Cardiac muscle cell (in vitro differentiated cells and primary cell): ENCODE results near the gene FUT3. TPM values are rescaled to one million over a fixed set of nuclear protein-coding genes. Genes with fewer than 3 reads are reported as not detected.

ENCODE experiments used
- DNase-seq, 2 donors: peaks; one replicate each; pipeline versions ENCODE4 v3.0.0 to v3.0.0-alpha.2; 2010 to 2017; ENCODE audit warnings: low read depth in 1 of 2, low spot score in 1 of 2
- H3K27ac ChIP-seq: fragments of 200-600 bp; sonication (generic); 2 replicates; pipeline ENCODE4 v1.5.1; 2016
- H3K27me3 ChIP-seq: fragments of 200-600 bp; sonication (generic); 2 replicates; pipeline ENCODE4 v1.6.0; 2016; ENCODE audit warnings: control low read depth
- H3K36me3 ChIP-seq: fragments of 200-600 bp; sonication (generic); 2 replicates; pipeline ENCODE4 v1.5.1; 2016; ENCODE audit warnings: control low read depth
- H3K4me1 ChIP-seq: fragments of 200-600 bp; sonication (generic); 2 replicates; pipeline ENCODE4 v1.8.1; 2017; ENCODE audit warnings: low read depth, mild to moderate bottlenecking, mixed run types
- H3K4me3 ChIP-seq: fragments of 200-600 bp; sonication (generic); 2 replicates; pipeline ENCODE4 v1.5.1; 2016; ENCODE audit warnings: mild to moderate bottlenecking
- H3K9me3 ChIP-seq: fragments of 200-600 bp; sonication (generic); 2 replicates; pipeline ENCODE4 v1.5.1; 2017; ENCODE audit warnings: low read depth, mild to moderate bottlenecking, control low read depth
- polyA plus RNA-seq: library from polyadenylated mRNA; unstranded; fragments of >200 nt; fragmentation: Nextera tagmentation; extraction: Ambion mirVana; gene quantifications from 2 replicates; pipeline ENCODE4 v1.2.1, GENCODE V29; 2016
- total RNA-seq: library from RNA; depleted of rRNA; stranded (reverse); fragments of >200 nt; gene quantifications from 2 replicates; pipeline ENCODE4 v1.2.3, GENCODE V29; 2016
- TF ChIP-seq, protein P1 (sequence below): IDR thresholded peaks from 2 replicates; pipeline ENCODE4 v1.5.1; 2012; ENCODE audit warnings: low read depth, mild to moderate bottlenecking, low read length

The FUT3 gene
- total and polyA plus RNA-seq, 2 experiments from 2014 or later = 3.8 TPM; not detected in 1

DNA sequence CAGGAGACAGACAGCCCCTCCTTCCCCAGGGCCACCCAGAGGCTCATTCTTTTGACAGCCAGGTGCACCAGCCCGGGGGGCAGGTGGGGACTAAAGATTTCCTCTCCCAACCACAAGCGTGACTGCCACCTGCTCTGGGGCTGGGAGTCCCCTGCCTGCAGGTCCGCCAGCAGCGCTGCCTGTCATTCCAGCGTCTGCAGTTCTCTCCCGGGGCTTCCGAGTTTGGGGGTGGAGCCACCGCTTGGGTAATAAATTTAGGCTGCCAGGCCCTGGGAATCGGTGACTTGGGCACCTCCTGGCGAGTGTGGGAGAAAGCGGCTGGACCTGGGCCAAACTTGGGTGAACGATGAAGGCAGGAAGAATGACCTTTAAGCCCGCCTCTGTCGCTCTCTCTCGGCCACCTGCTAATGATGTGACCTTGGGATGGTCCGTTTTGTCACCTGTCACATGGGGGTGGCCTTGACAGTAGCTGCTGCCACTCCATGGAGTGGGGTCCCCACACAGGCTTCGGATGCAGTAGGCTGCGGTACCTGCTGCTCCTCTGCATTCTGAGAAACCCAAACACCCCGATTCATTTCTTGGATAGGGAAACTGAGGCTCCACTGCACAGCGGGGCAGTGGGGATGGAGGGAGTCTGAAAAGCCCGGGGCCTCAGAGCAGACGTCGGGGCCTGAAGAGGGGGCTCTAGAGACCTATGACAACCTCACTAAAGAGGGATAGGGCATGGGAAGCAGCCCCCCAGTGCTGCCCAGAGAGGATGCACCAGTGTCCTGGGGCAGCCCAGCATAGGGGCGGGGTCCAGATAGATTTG lies 24.5 kb downstream of the FUT3 start:
- H3K36me3 ChIP-seq = no peaks in the 10 kb centered on the region
- TF ChIP-seq, protein P1, sequence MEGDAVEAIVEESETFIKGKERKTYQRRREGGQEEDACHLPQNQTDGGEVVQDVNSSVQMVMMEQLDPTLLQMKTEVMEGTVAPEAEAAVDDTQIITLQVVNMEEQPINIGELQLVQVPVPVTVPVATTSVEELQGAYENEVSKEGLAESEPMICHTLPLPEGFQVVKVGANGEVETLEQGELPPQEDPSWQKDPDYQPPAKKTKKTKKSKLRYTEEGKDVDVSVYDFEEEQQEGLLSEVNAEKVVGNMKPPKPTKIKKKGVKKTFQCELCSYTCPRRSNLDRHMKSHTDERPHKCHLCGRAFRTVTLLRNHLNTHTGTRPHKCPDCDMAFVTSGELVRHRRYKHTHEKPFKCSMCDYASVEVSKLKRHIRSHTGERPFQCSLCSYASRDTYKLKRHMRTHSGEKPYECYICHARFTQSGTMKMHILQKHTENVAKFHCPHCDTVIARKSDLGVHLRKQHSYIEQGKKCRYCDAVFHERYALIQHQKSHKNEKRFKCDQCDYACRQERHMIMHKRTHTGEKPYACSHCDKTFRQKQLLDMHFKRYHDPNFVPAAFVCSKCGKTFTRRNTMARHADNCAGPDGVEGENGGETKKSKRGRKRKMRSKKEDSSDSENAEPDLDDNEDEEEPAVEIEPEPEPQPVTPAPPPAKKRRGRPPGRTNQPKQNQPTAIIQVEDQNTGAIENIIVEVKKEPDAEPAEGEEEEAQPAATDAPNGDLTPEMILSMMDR = peak; percentile 25
- H3K4me3 ChIP-seq = no peak overlapping the region
- H3K9me3 ChIP-seq = no peaks in the 10 kb centered on the region
- peak overlapping the region; percentile 99 for H3K27ac ChIP-seq
- no peaks in the 10 kb centered on the region for H3K27me3 ChIP-seq
- DNase-seq = peak; percentile 45 to 90
- H3K4me1 ChIP-seq = peaks cover 16% of the 10 kb centered on the region

- H3K9me3 ChIP-seq = no peaks in the 10 kb centered on the region
- no peak for DNase-seq
- no peaks in the 10 kb centered on the region for H3K27me3 ChIP-seq
- no peaks in the 10 kb centered on the region for H3K36me3 ChIP-seq
- peaks cover 18% of the 10 kb centered on the region for H3K4me1 ChIP-seq
- H3K27ac ChIP-seq = no peak overlapping the region
- no peak overlapping the region for H3K4me3 ChIP-seq
- TF ChIP-seq, protein P1 = no peak
These were observed 26.1 kb downstream of the FUT3 start for GRCh38 chr19:5825178-5825577.

DNA sequence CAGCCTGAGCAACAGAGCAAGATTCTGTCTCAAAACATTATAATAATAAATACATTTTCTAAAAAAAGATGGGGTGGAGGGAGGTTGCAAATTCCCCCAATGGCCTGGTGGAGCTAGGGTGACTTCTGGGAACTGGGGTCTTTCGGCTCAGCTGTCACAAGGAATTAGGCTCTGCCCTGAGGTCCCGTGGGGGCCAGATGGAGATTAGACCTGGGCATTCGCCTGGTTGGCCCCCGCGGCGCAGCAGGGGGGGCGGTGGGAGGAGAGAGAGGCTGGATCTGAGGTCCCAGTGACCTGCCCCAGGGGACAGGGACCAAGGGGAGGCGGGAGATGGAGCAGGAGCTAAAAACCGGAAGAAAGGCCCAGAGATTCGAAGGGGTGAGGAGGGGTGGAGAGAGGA lies 26.5 kb downstream of the FUT3 start:
- no peaks in the 10 kb centered on the region for H3K36me3 ChIP-seq
- TF ChIP-seq, protein P1 = no peak
- H3K27me3 ChIP-seq = no peaks in the 10 kb centered on the region
- H3K4me1 ChIP-seq = peaks cover 14% of the 10 kb centered on the region
- DNase-seq = no peak
- no peak overlapping the region for H3K27ac ChIP-seq
- H3K4me3 ChIP-seq = no peak overlapping the region
- H3K9me3 ChIP-seq = no peaks in the 10 kb centered on the region

DNA sequence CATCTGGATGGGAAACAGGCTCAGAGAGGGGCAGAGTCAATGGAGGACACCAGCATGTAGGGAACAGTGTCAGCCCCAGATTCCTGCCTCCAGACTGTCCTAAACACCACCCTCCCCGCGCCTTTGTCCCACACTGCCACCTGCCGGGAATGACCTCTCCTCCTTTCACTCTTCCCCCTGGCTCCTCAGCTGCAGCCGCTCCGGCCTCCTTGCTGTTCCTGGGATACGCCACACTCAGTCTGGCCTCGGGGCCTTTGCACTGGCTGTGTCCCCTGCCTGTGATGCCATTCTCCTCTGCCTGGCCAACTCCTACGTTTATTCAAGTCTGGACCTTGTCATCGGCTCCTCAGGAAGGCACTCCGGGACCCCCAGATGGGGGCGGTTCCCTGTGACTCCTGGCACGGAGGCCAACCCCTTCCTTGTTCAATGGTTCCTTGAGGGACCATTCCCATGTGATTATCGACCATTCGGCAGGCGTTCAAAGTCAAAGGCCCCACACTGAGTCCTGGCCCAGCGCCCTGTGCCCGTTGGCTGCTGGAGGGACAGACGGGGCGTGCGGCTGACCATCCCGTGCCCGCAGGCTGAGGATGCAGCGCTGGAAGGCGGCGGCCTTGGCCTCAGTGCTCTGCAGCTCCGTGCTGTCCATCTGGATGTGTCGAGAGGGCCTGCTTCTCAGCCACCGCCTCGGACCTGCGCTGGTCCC lies 27.5 kb downstream of the FUT3 start:
- H3K36me3 ChIP-seq = no peaks in the 10 kb centered on the region
- H3K27me3 ChIP-seq = no peaks in the 10 kb centered on the region
- no peak for DNase-seq
- peaks cover 10% of the 10 kb centered on the region for H3K4me1 ChIP-seq
- TF ChIP-seq, protein P1 = no peak
- H3K27ac ChIP-seq = no peak overlapping the region
- H3K4me3 ChIP-seq = no peak overlapping the region
- no peaks in the 10 kb centered on the region for H3K9me3 ChIP-seq

DNA sequence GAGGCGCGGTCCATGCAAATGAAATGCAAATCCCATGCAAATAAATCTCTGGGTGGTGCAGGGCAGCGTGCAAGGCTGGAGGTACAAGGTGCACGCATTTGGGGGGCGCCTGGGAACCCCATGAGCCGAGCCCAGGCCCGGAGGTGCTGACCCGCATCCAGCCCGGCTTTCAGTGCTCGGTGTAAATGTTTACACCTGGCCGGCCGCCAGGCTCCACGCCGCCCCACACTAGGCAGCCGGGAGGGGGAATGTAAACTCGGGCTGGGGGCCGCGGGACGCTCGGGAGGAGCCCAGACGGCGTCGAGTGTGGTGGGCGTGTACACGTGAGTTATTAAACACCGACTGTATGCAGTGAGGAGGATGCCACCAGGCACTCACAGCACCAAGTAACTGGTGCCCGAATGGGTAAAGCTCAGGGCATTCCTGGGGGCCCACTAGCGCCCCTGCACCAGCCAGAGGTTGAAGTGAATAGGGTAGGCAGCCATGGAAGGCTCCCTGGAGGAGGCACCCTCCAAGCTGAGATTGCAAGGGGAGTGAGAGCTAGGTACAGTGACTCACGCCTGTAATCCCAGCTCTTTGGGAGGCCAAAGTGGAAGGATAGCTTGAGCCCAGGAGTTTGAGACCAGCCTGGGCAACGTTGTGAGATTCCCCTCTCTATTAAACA lies 28.9 kb downstream of the FUT3 start:
- Histone ChIP-seq H3K27ac (no peak overlapping the region), H3K27me3 (no peaks in the 10 kb centered on the region), H3K4me3 (no peak overlapping the region), H3K4me1 (peaks cover 10% of the 10 kb centered on the region), H3K9me3 (no peaks in the 10 kb centered on the region), H3K36me3 (no peaks in the 10 kb centered on the region)
- DNase-seq = no peak
- TF ChIP-seq, protein P1 = no peak
